Kidney (tissue), 14 donors: Measurements from ENCODE around the gene NXPE3. TPM values are rescaled to one million over a fixed set of nuclear protein-coding genes. Genes with fewer than 3 reads are reported as not detected.

Source experiments
- DNase-seq, 5 donors: peaks; one replicate each; pipeline ENCODE4 v3.0.0-alpha.2; 2013 to 2020
- FAIRE-seq: peaks from 2 replicates; lab custom pipeline; 2012; peaks lifted over from hg19 to GRCh38; lab: Jason Lieb, UNC
- H3K27ac ChIP-seq, 2 donors: one replicate each; pipeline ENCODE4 v1.7.0; 2013; ENCODE audit warnings: low read depth in 2 of 2, low read length in 2 of 2, inconsistent platforms in 1 of 2
- H3K27me3 ChIP-seq: one replicate; pipeline ENCODE4 v1.7.1; 2013; ENCODE audit warnings: low read length, inconsistent platforms; ENCODE audit not compliant: control insufficient read depth, insufficient read depth
- H3K36me3 ChIP-seq, 3 donors: one replicate each; pipeline versions ENCODE4 v1.7.0 to v1.7.1; 2013; ENCODE audit warnings: low read length in 3 of 3, control low read depth in 1 of 3, inconsistent platforms in 1 of 3; ENCODE audit not compliant: insufficient read depth in 3 of 3, control insufficient read depth in 2 of 3
- H3K4me1 ChIP-seq, 3 donors: one replicate each; pipeline versions ENCODE4 v1.7.0 to v1.7.1; 2013; ENCODE audit warnings: low read length in 3 of 3, inconsistent platforms in 1 of 3, low read depth in 1 of 3; ENCODE audit not compliant: control insufficient read depth in 2 of 3, insufficient read depth in 2 of 3
- H3K4me3 ChIP-seq, 3 donors: one replicate each; pipeline versions ENCODE4 v1.7.0 to v1.8.1; 2013; ENCODE audit warnings: low read length in 3 of 3, control low read depth in 1 of 3, inconsistent platforms in 1 of 3
- H3K9ac ChIP-seq, 3 donors: one replicate each; pipeline versions ENCODE4 v1.7.0 to v1.7.1; 2013; ENCODE audit warnings: low read length in 3 of 3, control low read depth in 1 of 3, inconsistent platforms in 1 of 3
- H3K9me3 ChIP-seq, 3 donors: one replicate each; pipeline versions ENCODE4 v1.7.0 to v1.7.1; 2013; ENCODE audit warnings: low read length in 3 of 3, control low read depth in 1 of 3, inconsistent platforms in 1 of 3; ENCODE audit not compliant: control insufficient read depth in 2 of 3, insufficient read depth in 1 of 3
- intact Hi-C: fragments of 100-400 bp; cut with DNase I; formaldehyde crosslinking; loops from one replicate; pipeline ENCODE4 v1.11.1; 2022
- polyA plus RNA-seq: library from polyadenylated mRNA; stranded (reverse); fragments of 350-450 nt; fragmentation: Illumina TruSeq; extraction: RNeasy Lipid Tissue Mini Kit (QIAGEN cat#74804); gene quantifications from one replicate; pipeline ENCODE4 v1.2.3, GENCODE V29; 2014; ENCODE audit warnings: low read depth, low replicate concordance; ENCODE audit not compliant: insufficient read depth
- total RNA-seq: library from RNA; stranded (reverse); fragmentation: NEBNext Ultra II Directional; extraction: Animal tissue kit (Norgen Biotek cat#: 25700); gene quantifications from one replicate; pipeline ENCODE4 v1.2.1, GENCODE V29; 2021
- TF ChIP-seq, protein P1 (sequence below): IDR thresholded peaks from 3 replicates; pipeline ENCODE4 v1.5.1; 2012; ENCODE audit warnings: mild to moderate bottlenecking, moderate library complexity, borderline replicate concordance; ENCODE audit not compliant: insufficient read depth; ENCODE audit errors: extremely low read depth
- donor health status: control.
- donor health status: control.
- donor health status: control.
- donor health status: control.
- donor health status: control.
- donor health status: DM: yes; HTN: yes; CAD: no.
- donor health status: Normal renal cell carcinoma (clear cell type).

The NXPE3 gene
- total and polyA plus RNA-seq, 2 donors from 2014 or later: 4.9 to 13.3 TPM

GRCh38 chr3:101779822-101780381, 891 bp downstream of the NXPE3 start:
- Histone ChIP-seq H3K27me3 (no peaks in the 10 kb centered on the region), H3K4me1 (peaks cover 0 to 8% (median 3%) of the 10 kb centered on the region in 3 donors), H3K4me3 (peak overlapping the region; percentile 83 to 86 (median 84)), H3K9me3 (no peaks in the 10 kb centered on the region), H3K9ac (peak overlapping the region in 1 of 3 donors; percentile 41), H3K27ac (peak overlapping the region in 1 of 2 donors; percentile 71), H3K36me3 (peaks cover 2 to 5% (median 4%) of the 10 kb centered on the region in 3 donors)
- intact Hi-C loops: no loop called here
- DNase-seq (peak in 1 of 5 donors; percentile 12), FAIRE-seq (no peak)
- TF ChIP-seq, protein P1, sequence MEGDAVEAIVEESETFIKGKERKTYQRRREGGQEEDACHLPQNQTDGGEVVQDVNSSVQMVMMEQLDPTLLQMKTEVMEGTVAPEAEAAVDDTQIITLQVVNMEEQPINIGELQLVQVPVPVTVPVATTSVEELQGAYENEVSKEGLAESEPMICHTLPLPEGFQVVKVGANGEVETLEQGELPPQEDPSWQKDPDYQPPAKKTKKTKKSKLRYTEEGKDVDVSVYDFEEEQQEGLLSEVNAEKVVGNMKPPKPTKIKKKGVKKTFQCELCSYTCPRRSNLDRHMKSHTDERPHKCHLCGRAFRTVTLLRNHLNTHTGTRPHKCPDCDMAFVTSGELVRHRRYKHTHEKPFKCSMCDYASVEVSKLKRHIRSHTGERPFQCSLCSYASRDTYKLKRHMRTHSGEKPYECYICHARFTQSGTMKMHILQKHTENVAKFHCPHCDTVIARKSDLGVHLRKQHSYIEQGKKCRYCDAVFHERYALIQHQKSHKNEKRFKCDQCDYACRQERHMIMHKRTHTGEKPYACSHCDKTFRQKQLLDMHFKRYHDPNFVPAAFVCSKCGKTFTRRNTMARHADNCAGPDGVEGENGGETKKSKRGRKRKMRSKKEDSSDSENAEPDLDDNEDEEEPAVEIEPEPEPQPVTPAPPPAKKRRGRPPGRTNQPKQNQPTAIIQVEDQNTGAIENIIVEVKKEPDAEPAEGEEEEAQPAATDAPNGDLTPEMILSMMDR: no peak

DNA sequence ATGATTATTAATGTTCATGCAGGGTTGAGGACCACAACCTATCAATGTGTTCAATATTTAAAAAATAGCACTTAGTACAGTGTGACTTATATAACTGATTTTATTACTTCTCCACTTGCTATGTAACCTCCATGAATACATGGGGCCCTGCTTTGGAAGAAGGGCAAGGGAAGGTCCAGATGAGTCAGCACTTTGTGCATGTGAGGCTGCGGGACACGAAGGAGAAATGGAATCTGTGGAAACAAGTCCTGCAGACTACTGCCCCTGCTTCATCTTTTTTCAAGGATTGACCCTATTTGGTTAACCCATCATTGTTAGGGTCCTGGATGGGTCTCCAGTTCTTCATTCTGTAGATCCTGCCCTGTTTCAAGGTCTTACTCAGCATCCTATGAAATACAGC, 1.6 kb downstream of the NXPE3 start:
- no peak for FAIRE-seq
- Histone ChIP-seq H3K9ac (no peak overlapping the region), H3K9me3 (no peaks in the 10 kb centered on the region), H3K27ac (no peak overlapping the region), H3K27me3 (no peaks in the 10 kb centered on the region), H3K4me1 (peaks cover 0 to 8% (median 3%) of the 10 kb centered on the region in 3 donors), H3K4me3 (no peak overlapping the region), H3K36me3 (peaks cover 2 to 9% (median 5%) of the 10 kb centered on the region in 3 donors)
- no peak for DNase-seq
- TF ChIP-seq, protein P1: no peak
- intact Hi-C loops: no loop called here

GRCh38 chr3:101781166-101781565, 2.2 kb downstream of the NXPE3 start:
- TF ChIP-seq, protein P1: no peak
- Histone ChIP-seq H3K4me3 (no peak overlapping the region), H3K27ac (no peak overlapping the region), H3K27me3 (no peaks in the 10 kb centered on the region), H3K9me3 (no peaks in the 10 kb centered on the region), H3K4me1 (peaks cover 0 to 8% (median 3%) of the 10 kb centered on the region in 3 donors), H3K36me3 (peaks cover 2 to 12% (median 7%) of the 10 kb centered on the region in 3 donors), H3K9ac (no peak overlapping the region)
- DNase-seq (no peak), FAIRE-seq (no peak)
- intact Hi-C loops: no loop called here
